CD4-positive, alpha-beta T cell treated with Interferon gamma for 1 hour (primary cell): ENCODE results near the gene BPIFB4.
"Not testable (repeated sequence)": the region's sequence is repeated elsewhere in the genome, so short reads cannot be mapped to it uniquely, and the experiment has no call there.

ENCODE experiments used
- DNase-seq: peaks from one replicate; pipeline ENCODE4 v3.0.0-alpha.2; 2020

The BPIFB4 gene

DNA sequence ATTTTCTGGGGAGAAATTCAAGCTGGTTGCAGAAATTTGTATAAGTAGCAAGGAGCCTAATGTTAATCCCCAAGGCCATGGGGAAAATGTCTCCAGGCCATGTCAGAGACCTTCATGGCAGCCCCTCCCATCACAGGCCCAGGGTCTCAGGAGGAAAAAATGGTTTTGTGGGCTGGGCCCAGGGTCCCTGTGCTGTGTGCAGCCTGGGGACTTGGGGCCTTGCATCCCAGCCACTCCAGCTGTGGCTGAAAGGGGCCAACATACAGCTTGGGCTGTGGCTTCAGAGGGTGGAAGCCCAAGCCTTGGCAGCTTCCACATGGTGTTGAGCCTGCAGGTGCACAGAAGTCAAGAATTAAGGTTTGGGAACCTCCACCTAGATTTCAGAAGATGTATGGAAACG, 42.9 kb downstream of the BPIFB4 start:
- DNase-seq: not testable (repeated sequence)

DNA sequence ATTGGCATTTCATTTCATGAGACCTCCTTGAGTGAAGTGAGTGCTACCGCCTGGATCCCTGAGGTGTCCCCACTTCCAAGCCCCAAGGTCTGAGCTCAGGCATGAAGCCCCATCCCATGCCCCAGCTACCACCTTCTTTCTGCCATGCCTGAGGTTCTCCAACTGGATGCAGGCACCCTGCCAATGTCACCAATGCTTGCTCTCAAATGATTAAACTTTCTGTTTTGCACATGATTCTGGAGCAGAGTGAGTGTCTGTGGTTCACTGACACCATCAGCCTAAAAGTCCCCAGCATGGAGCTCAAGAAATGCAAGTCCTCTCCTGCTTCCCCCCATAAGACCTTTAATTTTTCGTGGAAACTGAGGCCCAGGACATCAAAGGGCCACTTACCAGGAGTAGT, 44.8 kb downstream of the BPIFB4 start:
- no peak for DNase-seq

- DNase-seq: no peak
These were observed 45.6 kb downstream of the BPIFB4 start for GRCh38 chr20:33124994-33125393.

- DNase-seq: no peak
These were observed 46.5 kb downstream of the BPIFB4 start for GRCh38 chr20:33125983-33126382.

- DNase-seq: no peak
These were observed 48.1 kb downstream of the BPIFB4 start for GRCh38 chr20:33127422-33128097.

- no peak for DNase-seq
These were observed 51.2 kb downstream of the BPIFB4 start for GRCh38 chr20:33130568-33131061.

GRCh38 chr20:33131949-33132473, 52.6 kb downstream of the BPIFB4 start:
- DNase-seq: no peak

DNA sequence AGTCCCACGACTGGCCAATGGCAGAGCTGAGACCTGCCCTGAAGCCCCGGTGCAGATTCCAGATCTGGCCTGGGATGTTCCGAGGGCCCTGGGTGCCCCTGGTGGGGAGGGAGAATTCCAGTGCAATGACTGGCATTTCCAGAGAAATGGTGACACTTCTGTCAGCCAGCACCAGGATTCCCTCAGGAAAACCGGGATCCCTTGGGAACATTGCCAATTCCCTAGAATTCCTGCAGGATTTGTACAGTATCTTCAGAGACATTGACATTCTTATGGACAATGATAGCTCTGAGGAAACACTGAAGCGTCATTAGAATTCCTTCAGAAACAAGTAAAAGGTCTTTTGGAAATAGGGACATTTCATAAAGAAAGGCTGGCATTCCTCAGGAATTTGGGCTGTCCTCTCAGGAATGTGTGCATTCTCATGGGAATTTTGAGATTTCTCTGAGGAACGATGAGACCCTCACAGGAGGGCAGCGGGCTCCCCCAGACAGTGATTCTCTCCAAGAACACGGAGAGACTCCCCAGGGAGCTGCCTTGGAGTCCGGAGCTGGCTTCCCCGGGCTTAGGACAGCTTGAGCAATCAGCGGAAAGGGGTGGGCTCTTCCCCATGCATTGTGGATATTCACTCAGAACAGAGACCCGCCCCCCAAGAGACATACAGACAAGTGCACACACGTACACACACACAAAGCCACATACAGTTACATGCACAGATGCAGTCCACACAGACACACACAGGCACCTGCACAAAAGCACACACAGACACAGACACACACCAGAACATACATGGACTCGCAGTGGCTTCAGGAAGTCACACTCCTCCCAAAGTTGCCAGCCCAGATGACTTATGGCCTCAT, 53.3 kb downstream of the BPIFB4 start:
- DNase-seq: no peak

DNA sequence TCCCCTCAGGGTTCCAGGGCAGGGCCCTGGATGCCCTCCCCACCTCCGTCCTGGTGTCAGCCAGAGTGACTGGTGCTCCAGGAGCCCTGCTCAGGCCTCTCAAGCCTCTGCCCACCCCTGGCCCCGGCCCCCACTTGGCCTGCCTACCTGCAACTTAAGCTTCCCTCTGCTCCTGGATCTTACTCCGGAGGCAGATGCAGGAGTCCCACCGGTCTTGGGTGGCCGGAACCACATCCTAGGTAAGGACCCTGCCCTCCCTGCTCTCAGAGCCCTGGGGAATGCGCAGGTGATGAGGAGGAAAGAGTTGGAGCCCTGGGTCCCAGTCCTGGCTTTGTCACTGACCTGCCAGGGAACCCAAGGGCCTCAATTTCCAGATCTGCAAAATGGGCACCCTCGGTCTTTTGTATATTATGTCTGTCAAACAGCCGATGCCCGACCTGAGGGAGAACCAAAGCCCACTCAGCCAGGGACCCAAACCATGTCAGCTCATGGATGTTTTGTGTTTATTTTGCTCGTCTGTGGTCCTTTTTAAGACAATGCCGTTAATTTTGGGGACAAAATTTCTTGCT, 54.0 kb downstream of the BPIFB4 start:
- DNase-seq: no peak

GRCh38 chr20:33137195-33137594, 57.8 kb downstream of the BPIFB4 start:
- DNase-seq: no peak

DNA sequence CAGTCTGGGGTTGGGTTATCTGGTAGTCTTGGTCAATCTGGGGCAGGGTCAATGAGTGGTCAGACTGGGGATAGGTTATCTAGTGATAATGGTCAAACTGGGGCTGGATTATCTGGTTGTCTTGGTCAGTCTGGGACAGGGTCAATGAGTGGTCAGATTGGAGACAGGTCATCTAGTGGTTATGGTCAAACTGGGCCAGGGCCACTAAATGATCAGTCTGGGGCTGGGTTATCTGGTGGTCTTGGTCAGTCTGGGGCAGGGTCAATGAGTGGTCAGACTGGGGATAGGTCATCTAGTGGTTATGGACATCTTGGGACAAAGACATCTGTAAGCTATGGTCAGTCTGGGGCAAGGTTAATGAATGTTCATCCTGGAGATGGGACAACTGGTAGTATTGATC, 60.0 kb downstream of the BPIFB4 start:
- no peak for DNase-seq

- DNase-seq: no peak
These were observed 66.1 kb downstream of the BPIFB4 start for GRCh38 chr20:33145521-33145920.

- no peak for DNase-seq
These were observed 67.9 kb downstream of the BPIFB4 start for GRCh38 chr20:33147299-33147698.

- DNase-seq: no peak
These were observed 68.6 kb downstream of the BPIFB4 start for GRCh38 chr20:33148040-33148439.

DNA sequence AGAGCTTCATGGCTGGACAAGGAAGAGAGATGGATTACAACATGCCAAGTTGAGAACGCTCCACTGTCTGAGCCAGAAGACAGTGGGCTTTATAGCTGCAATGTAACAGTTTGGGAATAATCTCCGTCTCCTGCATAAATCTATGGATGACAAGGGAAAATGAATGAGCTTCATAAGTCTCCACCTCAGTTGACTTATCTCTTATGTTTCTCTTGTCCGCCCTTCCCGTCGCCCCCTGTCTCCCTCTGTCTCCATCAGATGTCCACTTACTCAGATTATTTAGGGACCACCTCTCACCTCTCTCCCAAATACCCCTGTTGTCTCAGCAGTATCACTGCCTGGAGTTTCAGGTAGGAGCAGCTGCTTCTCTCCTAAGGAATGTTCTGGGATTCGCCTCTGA, 74.8 kb downstream of the BPIFB4 start:
- DNase-seq: no peak

DNA sequence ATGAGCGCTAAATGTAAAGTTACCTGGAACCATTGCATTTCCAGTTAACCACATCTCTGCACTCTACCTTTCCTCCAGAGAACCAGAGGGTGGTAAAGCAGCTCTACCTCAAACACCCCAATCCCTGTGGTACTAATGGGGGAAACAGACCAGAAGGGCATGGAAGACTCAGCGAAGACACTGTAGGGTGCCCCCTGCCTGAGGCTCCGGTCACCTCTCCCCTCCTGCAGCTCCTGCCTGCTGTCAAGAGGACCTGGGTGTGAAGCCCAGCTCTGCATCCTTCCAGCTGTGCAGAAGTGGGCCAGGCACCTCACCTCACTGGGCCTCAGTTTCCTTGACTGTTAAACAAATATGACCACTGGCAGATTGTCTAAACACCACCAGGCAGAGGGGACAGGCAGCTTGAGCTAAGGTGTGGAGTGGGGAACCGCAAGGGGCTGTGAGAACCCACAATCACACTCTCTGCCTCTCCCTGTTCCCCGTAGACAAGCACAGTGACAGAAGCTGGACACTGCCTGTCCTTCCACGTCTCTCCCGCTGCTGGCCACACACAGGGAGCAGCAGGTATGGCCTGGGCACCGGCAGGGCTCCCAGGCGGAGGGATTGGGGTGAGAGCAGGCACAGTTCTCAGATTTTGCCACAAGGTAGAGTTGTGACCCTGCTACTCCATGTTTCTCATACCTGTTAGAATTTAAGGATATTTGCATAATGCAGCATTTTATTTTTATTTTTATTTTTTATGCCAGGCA, 79.4 kb downstream of the BPIFB4 start:
- DNase-seq: no peak

DNA sequence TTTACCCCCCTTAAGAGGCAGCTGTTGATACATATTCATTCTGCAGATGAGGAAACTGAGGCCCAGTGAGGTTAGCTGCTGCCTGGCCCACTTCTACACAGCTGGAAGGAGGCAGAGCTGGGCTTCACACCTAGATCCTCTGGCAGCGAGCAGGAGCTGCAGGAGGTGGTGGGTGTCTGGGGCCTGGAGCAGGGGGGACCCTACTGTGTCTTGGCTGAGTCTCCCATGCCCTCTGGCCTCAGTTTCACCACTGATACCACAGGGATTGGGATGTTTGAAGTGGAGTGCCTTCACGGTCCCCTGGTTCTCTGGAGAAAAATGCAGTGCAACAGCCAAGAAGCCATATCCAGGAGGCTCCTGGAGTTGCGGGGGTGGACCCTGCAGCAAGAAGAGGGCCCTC, 80.3 kb downstream of the BPIFB4 start:
- no peak for DNase-seq

GRCh38 chr20:33160681-33161080, 81.2 kb downstream of the BPIFB4 start:
- no peak for DNase-seq
